ENCODE measurements around the gene CCDC194.

Gene CCDC194

DNA sequence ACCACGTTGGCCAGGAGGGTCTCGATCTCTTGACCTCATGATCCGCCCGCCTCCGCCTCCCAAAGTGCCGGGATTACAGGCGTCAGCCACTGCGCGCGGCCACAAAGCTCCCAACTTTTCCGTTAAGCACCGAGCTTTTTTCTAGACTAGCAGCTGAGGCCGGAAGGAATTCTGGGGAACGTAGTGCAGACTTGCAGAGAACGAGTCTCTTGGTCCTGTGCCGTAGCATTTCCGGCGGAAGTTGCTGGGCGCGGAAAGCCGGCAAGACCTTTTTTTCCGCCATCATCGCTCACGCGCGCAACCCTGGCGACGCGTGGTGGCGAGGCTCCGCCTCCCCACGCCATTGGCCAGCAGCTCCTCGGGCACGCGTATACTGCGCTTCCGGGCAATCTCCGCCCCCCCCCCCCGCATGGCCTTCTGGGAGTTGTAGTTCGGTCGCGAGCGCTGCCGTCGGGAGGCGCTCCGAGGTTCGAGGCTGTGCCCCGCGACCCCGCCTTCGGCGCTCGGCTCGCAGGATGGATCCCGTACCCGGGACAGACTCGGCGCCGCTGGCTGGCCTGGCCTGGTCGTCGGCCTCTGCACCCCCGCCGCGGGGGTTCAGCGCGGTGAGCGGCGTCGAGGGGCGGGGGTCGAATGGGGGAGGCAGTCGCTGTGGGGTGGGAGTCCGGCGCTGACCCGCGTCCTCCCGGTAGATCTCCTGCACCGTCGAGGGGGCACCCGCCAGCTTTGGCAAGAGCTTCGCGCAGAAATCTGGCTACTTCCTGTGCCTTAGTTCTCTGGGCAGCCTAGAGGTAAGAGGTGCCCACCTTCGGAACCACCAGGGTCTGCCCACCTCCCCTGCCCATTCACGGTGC is 25.9 kb upstream of the CCDC194 start, which contains the start of gene MVB12A:
TSS of gene MVB12A (plus strand) at position 427 of the 854 bp plus-strand sequence. CDS start at position 516, 89 bp downstream.
- DNase-seq (ENCODE audit: extremely low spot score) = peak; percentile 98
- ChIA-PET POLR2A (interaction anchor here (0.5 to 2.0 kb wide), 23 partner anchors 9 to 889 kb away, joined by 3 to 25 read pairs (median 4); partner anchors contain the start of genes BABAM1, BST2, DDA1 and JUND), CTCF (interaction anchor here (1.1 kb wide), 2 partner anchors 9 to 14 kb away, joined by 3 to 4 read pairs; partner anchors contain the start of gene BST2)
- TF ChIP-seq BHLHE40 (IDR thresholded peaks at IDR 0.05; ENCODE audit: borderline replicate concordance) = no peak
- TF ChIP-seq ELF4 (IDR thresholded peaks at IDR 0.05) = no peak; the same call in none of the 2 replicates
- peak; percentile 85 for TF ChIP-seq ZNF384 (IDR thresholded peaks at IDR 0.05)

DNA sequence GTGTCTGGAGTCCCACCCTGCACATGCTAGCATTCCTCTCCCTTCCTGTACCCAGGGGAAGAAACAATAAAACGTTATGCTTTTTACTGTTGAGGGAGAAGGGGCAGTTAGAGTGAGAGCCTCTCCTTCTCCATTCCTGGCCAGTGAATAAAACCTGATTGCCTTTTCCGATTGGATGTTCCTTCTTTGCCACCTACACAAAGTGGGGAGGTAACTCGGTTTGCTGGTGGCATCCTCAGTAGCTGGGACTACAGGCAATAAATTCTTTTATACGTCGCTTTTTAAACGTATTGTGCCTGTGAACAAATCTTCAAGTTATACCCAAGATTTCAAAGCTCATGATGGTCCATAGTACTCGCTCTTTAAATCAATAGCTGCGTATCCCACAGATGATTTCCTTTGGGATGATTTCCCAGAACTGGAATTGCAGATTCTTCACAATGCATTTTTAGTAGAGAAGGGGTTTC is 25.2 kb upstream of the CCDC194 start:
- TF ChIP-seq L3MBTL2 (conservative IDR thresholded peaks at IDR 0.05) (no peak), ARNT (IDR thresholded peaks at IDR 0.05) (no peak), TARDBP (IDR thresholded peaks at IDR 0.05) (no peak), LEF1 (IDR thresholded peaks at IDR 0.05; ENCODE audit: borderline replicate concordance) (no peak), FOXK2 (IDR thresholded peaks at IDR 0.05) (no peak), CTBP1 (IDR thresholded peaks at IDR 0.05; ENCODE audit: borderline replicate concordance) (no peak), NFRKB (IDR thresholded peaks at IDR 0.05) (no peak), FOXA1 (IDR thresholded peaks at IDR 0.05) (no peak), ZNF384 (IDR thresholded peaks at IDR 0.05) (no peak), ELF4 (IDR thresholded peaks at IDR 0.05) (no peak), FOXM1 (IDR thresholded peaks at IDR 0.05; ENCODE audit: borderline replicate concordance) (no peak), HDGF (IDR thresholded peaks at IDR 0.05; ENCODE audit: borderline replicate concordance) (no peak), SUZ12 (IDR thresholded peaks at IDR 0.05) (no peak), SP1 (IDR thresholded peaks at IDR 0.05) (no peak), BHLHE40 (IDR thresholded peaks at IDR 0.05; ENCODE audit: borderline replicate concordance) (no peak)
- TF ChIP-seq, protein P1, sequence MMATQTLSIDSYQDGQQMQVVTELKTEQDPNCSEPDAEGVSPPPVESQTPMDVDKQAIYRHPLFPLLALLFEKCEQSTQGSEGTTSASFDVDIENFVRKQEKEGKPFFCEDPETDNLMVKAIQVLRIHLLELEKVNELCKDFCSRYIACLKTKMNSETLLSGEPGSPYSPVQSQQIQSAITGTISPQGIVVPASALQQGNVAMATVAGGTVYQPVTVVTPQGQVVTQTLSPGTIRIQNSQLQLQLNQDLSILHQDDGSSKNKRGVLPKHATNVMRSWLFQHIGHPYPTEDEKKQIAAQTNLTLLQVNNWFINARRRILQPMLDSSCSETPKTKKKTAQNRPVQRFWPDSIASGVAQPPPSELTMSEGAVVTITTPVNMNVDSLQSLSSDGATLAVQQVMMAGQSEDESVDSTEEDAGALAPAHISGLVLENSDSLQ (IDR thresholded peaks at IDR 0.05) = no peak
- ChIA-PET POLR2A (interaction anchor here (0.5 to 2.0 kb wide), 23 partner anchors 8 to 889 kb away, joined by 3 to 25 read pairs (median 4); partner anchors contain the start of genes BABAM1, BST2, DDA1 and JUND), CTCF (interaction anchor here (0.6 to 1.1 kb wide), 3 partner anchors 8 to 32 kb away, joined by 3 to 4 read pairs (median 4); partner anchors contain the start of gene BST2)
- no peak for DNase-seq (ENCODE audit: extremely low spot score)

GRCh38 chr19:17418710-17419109 is 24.7 kb upstream of the CCDC194 start:
- no peak for TF ChIP-seq NFRKB (IDR thresholded peaks at IDR 0.05)
- no peak for TF ChIP-seq HDGF (IDR thresholded peaks at IDR 0.05; ENCODE audit: borderline replicate concordance)
- TF ChIP-seq TARDBP (IDR thresholded peaks at IDR 0.05) = no peak
- no peak for TF ChIP-seq CTBP1 (IDR thresholded peaks at IDR 0.05; ENCODE audit: borderline replicate concordance)
- no peak for TF ChIP-seq ZNF384 (IDR thresholded peaks at IDR 0.05)
- TF ChIP-seq ARNT (IDR thresholded peaks at IDR 0.05) = no peak
- TF ChIP-seq SP1 (IDR thresholded peaks at IDR 0.05) = no peak
- TF ChIP-seq, protein P1 (IDR thresholded peaks at IDR 0.05) = no peak
- TF ChIP-seq FOXM1 (IDR thresholded peaks at IDR 0.05; ENCODE audit: borderline replicate concordance) = no peak
- no peak for TF ChIP-seq SUZ12 (IDR thresholded peaks at IDR 0.05)
- TF ChIP-seq L3MBTL2 (conservative IDR thresholded peaks at IDR 0.05) = no peak
- no peak for TF ChIP-seq FOXA1 (IDR thresholded peaks at IDR 0.05)
- no peak for TF ChIP-seq ELF4 (IDR thresholded peaks at IDR 0.05)
- TF ChIP-seq BHLHE40 (IDR thresholded peaks at IDR 0.05; ENCODE audit: borderline replicate concordance) = no peak
- TF ChIP-seq FOXK2 (IDR thresholded peaks at IDR 0.05) = no peak
- no peak for TF ChIP-seq LEF1 (IDR thresholded peaks at IDR 0.05; ENCODE audit: borderline replicate concordance)
- ChIA-PET POLR2A (interaction anchor here (1.0 to 2.0 kb wide), 5 partner anchors 12 to 110 kb away, joined by 5 to 25 read pairs (median 6); partner anchors contain the start of genes BST2 and DDA1), CTCF (interaction anchor here (0.6 to 1.1 kb wide), 3 partner anchors 13 to 617 kb away, joined by 3 to 4 read pairs (median 4); partner anchors contain the start of gene BST2)
- no peak for DNase-seq (ENCODE audit: extremely low spot score)

- CTCF ChIA-PET = no interaction called here
- no peak for DNase-seq (ENCODE audit: extremely low spot score)
- POLR2A ChIA-PET = interaction anchor here (1.4 kb wide), 1 partner anchor 12 kb away, joined by 3 read pairs; no protein-coding TSS in a partner anchor
- TF ChIP-seq L3MBTL2 (conservative IDR thresholded peaks at IDR 0.05) (no peak), ELF4 (IDR thresholded peaks at IDR 0.05) (no peak), SP1 (IDR thresholded peaks at IDR 0.05) (no peak), FOXK2 (IDR thresholded peaks at IDR 0.05) (no peak), BHLHE40 (IDR thresholded peaks at IDR 0.05; ENCODE audit: borderline replicate concordance) (no peak), TARDBP (IDR thresholded peaks at IDR 0.05) (no peak), HDGF (IDR thresholded peaks at IDR 0.05; ENCODE audit: borderline replicate concordance) (no peak), FOXA1 (IDR thresholded peaks at IDR 0.05) (no peak), LEF1 (IDR thresholded peaks at IDR 0.05; ENCODE audit: borderline replicate concordance) (no peak), NFRKB (IDR thresholded peaks at IDR 0.05) (no peak), FOXM1 (IDR thresholded peaks at IDR 0.05; ENCODE audit: borderline replicate concordance) (no peak), ARNT (IDR thresholded peaks at IDR 0.05) (no peak), SUZ12 (IDR thresholded peaks at IDR 0.05) (no peak)
- TF ChIP-seq, protein P1 (IDR thresholded peaks at IDR 0.05) = no peak
Measured at GRCh38 chr19:17415121-17415520, 21.1 kb upstream of the CCDC194 start.

- TF ChIP-seq ARNT (IDR thresholded peaks at IDR 0.05) (no peak), L3MBTL2 (conservative IDR thresholded peaks at IDR 0.05) (no peak), CTBP1 (IDR thresholded peaks at IDR 0.05; ENCODE audit: borderline replicate concordance) (no peak), SP1 (IDR thresholded peaks at IDR 0.05) (no peak), FOXA1 (IDR thresholded peaks at IDR 0.05) (no peak), BHLHE40 (IDR thresholded peaks at IDR 0.05; ENCODE audit: borderline replicate concordance) (no peak), LEF1 (IDR thresholded peaks at IDR 0.05; ENCODE audit: borderline replicate concordance) (no peak), FOXM1 (IDR thresholded peaks at IDR 0.05; ENCODE audit: borderline replicate concordance) (no peak), FOXK2 (IDR thresholded peaks at IDR 0.05) (no peak), ZNF384 (IDR thresholded peaks at IDR 0.05) (no peak), ELF4 (IDR thresholded peaks at IDR 0.05) (no peak), NFRKB (IDR thresholded peaks at IDR 0.05) (no peak), SUZ12 (IDR thresholded peaks at IDR 0.05) (no peak), TARDBP (IDR thresholded peaks at IDR 0.05) (no peak), HDGF (IDR thresholded peaks at IDR 0.05; ENCODE audit: borderline replicate concordance) (no peak)
- TF ChIP-seq, protein P1 (IDR thresholded peaks at IDR 0.05) = no peak
- ChIA-PET POLR2A (interaction anchor here (3.3 kb wide), 1 partner anchor 11 kb away, joined by 13 read pairs; no protein-coding TSS in a partner anchor), CTCF (no interaction called here)
- DNase-seq (ENCODE audit: extremely low spot score) = no peak
Measured at GRCh38 chr19:17414097-17414496, 20.1 kb upstream of the CCDC194 start.
